HepG2 (cell line): ENCODE measurements around the gene CDK9. TPM values are rescaled to one million over a fixed set of nuclear protein-coding genes. Genes with fewer than 3 reads are reported as not detected.

Experiments
- CCDC6 ChIP-seq: sonication (generic); formaldehyde crosslinking; IDR thresholded peaks from 2 replicates; pipeline ENCODE4 v1.8.1; 2022; ENCODE audit warnings: mild to moderate bottlenecking, missing genetic modification reagents, moderate library complexity
- FOSL2 ChIP-seq: sonication (generic); formaldehyde crosslinking; IDR thresholded peaks from 2 replicates; pipeline ENCODE4 v1.4.0; 2020; ENCODE audit warnings: missing genetic modification reagents
- FOXA1 ChIP-seq, 2 experiments: fragments of 450-650 bp in 1 of 2; sonication (generic) in 1 of 2; formaldehyde crosslinking in 1 of 2; IDR thresholded peaks; 2 replicates each; pipeline versions ENCODE4 v1.4.0 to v1.6.1; 2016 to 2020; ENCODE audit warnings: missing genetic modification reagents in 1 of 2
- HMGXB4 ChIP-seq, 2 experiments: sonication (generic) in 1 of 2; formaldehyde crosslinking in 1 of 2; IDR thresholded peaks; 2 replicates each; pipeline versions ENCODE4 v1.4.0 to v1.6.1; 2018 to 2020; ENCODE audit warnings: missing genetic modification reagents in 2 of 2, borderline replicate concordance in 1 of 2, low read depth in 1 of 2, mild to moderate bottlenecking in 1 of 2, missing biosample characterization in 1 of 2
- IKZF4 ChIP-seq: sonication (generic); formaldehyde crosslinking; IDR thresholded peaks from 2 replicates; pipeline ENCODE4 v1.5.1; 2020; ENCODE audit warnings: borderline replicate concordance, mild to moderate bottlenecking, low read depth, missing genetic modification reagents; ENCODE audit errors: not compliant biosample characterization
- NBN ChIP-seq: fragments of 450-650 bp; conservative IDR thresholded peaks from 2 replicates; pipeline ENCODE4 v1.6.1; 2017
- NRL ChIP-seq: sonication (generic); formaldehyde crosslinking; IDR thresholded peaks from 2 replicates; pipeline ENCODE4 v1.5.0; 2020; ENCODE audit warnings: missing genetic modification reagents, mild to moderate bottlenecking, moderate library complexity, borderline replicate concordance
- REPIN1 ChIP-seq: sonication (generic); formaldehyde crosslinking; IDR thresholded peaks from 2 replicates; pipeline ENCODE4 v1.8.0; 2022; ENCODE audit warnings: missing genetic modification reagents, low read depth, mild to moderate bottlenecking, borderline replicate concordance
- SMC3 ChIP-seq: IDR thresholded peaks from 2 replicates; pipeline ENCODE4 v1.6.1; 2011; ENCODE audit warnings: low read length, improper control_type of control experiment
- SRSF1 ChIP-seq: fragments of 200-400 bp; formaldehyde crosslinking; optimal IDR thresholded peaks from 2 replicates; pipeline ENCODE3; 2017; ENCODE audit warnings: mild to moderate bottlenecking, low read depth, low read length, moderate library complexity
- TEAD3 ChIP-seq: optimal IDR thresholded peaks from 2 replicates; pipeline ENCODE3; 2016; ENCODE audit warnings: borderline replicate concordance
- THAP11 ChIP-seq: IDR thresholded peaks from 2 replicates; pipeline ENCODE4 v1.6.1; 2016; ENCODE audit warnings: missing biosample characterization, missing genetic modification reagents
- ZC3H4 ChIP-seq: sonication (generic); formaldehyde crosslinking; IDR thresholded peaks from 2 replicates; pipeline ENCODE4 v1.4.0; 2020; ENCODE audit warnings: missing genetic modification reagents, borderline replicate concordance
- ZNF430 ChIP-seq: sonication (generic); formaldehyde crosslinking; IDR thresholded peaks from 2 replicates; pipeline ENCODE4 v1.9.0; 2021; ENCODE audit warnings: mild to moderate bottlenecking, missing genetic modification reagents
- ZNF556 ChIP-seq: sonication (generic); formaldehyde crosslinking; IDR thresholded peaks from 2 replicates; pipeline ENCODE4 v1.4.0; 2020; ENCODE audit warnings: mild to moderate bottlenecking, missing genetic modification reagents, borderline replicate concordance
- ZNF558 ChIP-seq: sonication (generic); formaldehyde crosslinking; IDR thresholded peaks from 2 replicates; pipeline ENCODE4 v1.9.0; 2022; ENCODE audit warnings: mild to moderate bottlenecking, missing genetic modification reagents, borderline replicate concordance
- ZNF777 ChIP-seq: sonication (generic); formaldehyde crosslinking; IDR thresholded peaks from 2 replicates; pipeline ENCODE4 v1.4.0; 2020; ENCODE audit warnings: missing genetic modification reagents
- ZNF878 ChIP-seq: sonication (generic); formaldehyde crosslinking; IDR thresholded peaks from 2 replicates; pipeline ENCODE4 v1.8.1; 2023; ENCODE audit warnings: mild to moderate bottlenecking, missing genetic modification reagents, moderate library complexity
- ZSCAN5A ChIP-seq: sonication (generic); formaldehyde crosslinking; IDR thresholded peaks from 2 replicates; pipeline ENCODE4 v1.8.0; 2022; ENCODE audit warnings: mild to moderate bottlenecking, missing genetic modification reagents, borderline replicate concordance
- polyA plus RNA-seq, 8 experiments: library from polyadenylated mRNA; depleted of rRNA in 3 of 8; stranded (reverse) in 7 of 8; unstranded in 1 of 8; fragments of >200 nt; fragmentation: Illumina TruSeq in 4 of 8; extraction: Trizol in 4 of 8; gene quantifications; 2 replicates each; pipeline versions ENCODE4 v1.2.1 to v1.2.3, GENCODE V29; 2011 to 2016; ENCODE audit warnings: low read depth in 4 of 8, missing spikeins in 1 of 8, mixed read lengths in 1 of 8; ENCODE audit not compliant: insufficient read depth in 1 of 8
- total RNA-seq, 5 experiments: library from RNA; depleted of rRNA; stranded (reverse); fragments of >200 nt; fragmentation: Illumina TruSeq; extraction: Trizol; gene quantifications; 2 replicates each; pipeline ENCODE4 v1.2.3, GENCODE V29; 2016; ENCODE audit warnings: low read depth in 1 of 5
- TF ChIP-seq, protein P1 (sequence below): sonication (generic); formaldehyde crosslinking; IDR thresholded peaks from 2 replicates; pipeline ENCODE4 v1.4.0; 2020; ENCODE audit warnings: missing genetic modification reagents, borderline replicate concordance

Gene CDK9
- total and polyA plus RNA-seq, 2 of the 13 experiments (the other 11 are each of a cell fraction or from before 2014, with no cell fraction given): 16.8 to 21.5 TPM

- TF ChIP-seq SRSF1 (no peak), FOSL2 (CRISPR knock-in tag) (no peak), ZNF558 (CRISPR knock-in tag) (peak; percentile 14; the same call in 1 of the 2 replicates), ZC3H4 (no peak), ZNF878 (CRISPR knock-in tag) (no peak), THAP11 (CRISPR knock-in tag) (peak; percentile 79), FOXA1 (IDR thresholded peaks at IDR 0.05) (no peak), FOXA1 (CRISPR knock-in tag; IDR thresholded peaks at IDR 0.05) (peak; percentile 44), HMGXB4 (CRISPR knock-in tag; IDR thresholded peaks at IDR 0.05; ENCODE audit: borderline replicate concordance in 1 of 2, low read depth in 1 of 2) (peak; percentile 48 to 66; a peak in 2 of 4 replicates), ZNF777 (CRISPR knock-in tag) (peak; percentile 74), NRL (CRISPR knock-in tag) (no peak), IKZF4 (CRISPR knock-in tag) (no peak), NBN (no peak), ZNF556 (CRISPR knock-in tag) (no peak), ZSCAN5A (CRISPR knock-in tag) (no peak), TEAD3 (CRISPR knock-in tag) (peak; percentile 21), REPIN1 (CRISPR knock-in tag) (no peak), SMC3 (peak; percentile 8; the same call in 1 of the 2 replicates), CCDC6 (CRISPR knock-in tag) (0 out of 2 replicates have a peak, but pooled peaks have one; percentile 15), ZNF430 (CRISPR knock-in tag) (0 out of 2 replicates have a peak, but pooled peaks have one; percentile 51)
- TF ChIP-seq, protein P1, sequence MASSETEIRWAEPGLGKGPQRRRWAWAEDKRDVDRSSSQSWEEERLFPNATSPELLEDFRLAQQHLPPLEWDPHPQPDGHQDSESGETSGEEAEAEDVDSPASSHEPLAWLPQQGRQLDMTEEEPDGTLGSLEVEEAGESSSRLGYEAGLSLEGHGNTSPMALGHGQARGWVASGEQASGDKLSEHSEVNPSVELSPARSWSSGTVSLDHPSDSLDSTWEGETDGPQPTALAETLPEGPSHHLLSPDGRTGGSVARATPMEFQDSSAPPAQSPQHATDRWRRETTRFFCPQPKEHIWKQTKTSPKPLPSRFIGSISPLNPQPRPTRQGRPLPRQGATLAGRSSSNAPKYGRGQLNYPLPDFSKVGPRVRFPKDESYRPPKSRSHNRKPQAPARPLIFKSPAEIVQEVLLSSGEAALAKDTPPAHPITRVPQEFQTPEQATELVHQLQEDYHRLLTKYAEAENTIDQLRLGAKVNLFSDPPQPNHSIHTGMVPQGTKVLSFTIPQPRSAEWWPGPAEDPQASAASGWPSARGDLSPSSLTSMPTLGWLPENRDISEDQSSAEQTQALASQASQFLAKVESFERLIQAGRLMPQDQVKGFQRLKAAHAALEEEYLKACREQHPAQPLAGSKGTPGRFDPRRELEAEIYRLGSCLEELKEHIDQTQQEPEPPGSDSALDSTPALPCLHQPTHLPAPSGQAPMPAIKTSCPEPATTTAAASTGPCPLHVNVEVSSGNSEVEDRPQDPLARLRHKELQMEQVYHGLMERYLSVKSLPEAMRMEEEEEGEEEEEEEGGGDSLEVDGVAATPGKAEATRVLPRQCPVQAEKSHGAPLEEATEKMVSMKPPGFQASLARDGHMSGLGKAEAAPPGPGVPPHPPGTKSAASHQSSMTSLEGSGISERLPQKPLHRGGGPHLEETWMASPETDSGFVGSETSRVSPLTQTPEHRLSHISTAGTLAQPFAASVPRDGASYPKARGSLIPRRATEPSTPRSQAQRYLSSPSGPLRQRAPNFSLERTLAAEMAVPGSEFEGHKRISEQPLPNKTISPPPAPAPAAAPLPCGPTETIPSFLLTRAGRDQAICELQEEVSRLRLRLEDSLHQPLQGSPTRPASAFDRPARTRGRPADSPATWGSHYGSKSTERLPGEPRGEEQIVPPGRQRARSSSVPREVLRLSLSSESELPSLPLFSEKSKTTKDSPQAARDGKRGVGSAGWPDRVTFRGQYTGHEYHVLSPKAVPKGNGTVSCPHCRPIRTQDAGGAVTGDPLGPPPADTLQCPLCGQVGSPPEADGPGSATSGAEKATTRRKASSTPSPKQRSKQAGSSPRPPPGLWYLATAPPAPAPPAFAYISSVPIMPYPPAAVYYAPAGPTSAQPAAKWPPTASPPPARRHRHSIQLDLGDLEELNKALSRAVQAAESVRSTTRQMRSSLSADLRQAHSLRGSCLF (CRISPR knock-in tag): no peak
These were observed 556 bp upstream of the CDK9 start (continued) for GRCh38 chr9:127785023-127785932.
